Activated gamma-delta T cell treated with anti-CD3 and anti-CD28 coated beads, Interleukin-2, amount 50 U/mL, for 16 hours (primary cell): ENCODE results near the gene MOGAT2.

Experiments used
- DNase-seq: peaks from one replicate; pipeline ENCODE4 v3.0.0-alpha.2; 2020; ENCODE audit warnings: low read depth

The MOGAT2 gene

GRCh38 chr11:75781296-75781695, 63.7 kb downstream of the MOGAT2 start:
- no peak for DNase-seq

GRCh38 chr11:75781831-75782230, 64.2 kb downstream of the MOGAT2 start:
- no peak for DNase-seq
